Ovary (tissue), 9 donors: ENCODE measurements around the gene PKMYT1. TPM values are rescaled to one million over a fixed set of nuclear protein-coding genes. Genes with fewer than 3 reads are reported as not detected.

Source experiments
- DNase-seq, 5 donors: peaks; one replicate each; pipeline ENCODE4 v3.0.0-alpha.2; 2019 to 2020
- H3K27ac ChIP-seq, 2 donors: fragments of 200-600 bp; one replicate each; pipeline versions ENCODE4 v1.5.1 to v1.8.0; 2019 to 2022
- H3K27me3 ChIP-seq: fragments of 200-600 bp; one replicate; pipeline ENCODE4 v1.8.0; 2022
- H3K36me3 ChIP-seq: fragments of 200-600 bp; sonication (generic); one replicate; pipeline ENCODE4 v1.5.1; 2019
- H3K4me1 ChIP-seq: one replicate; pipeline ENCODE4 v1.8.1; 2013; ENCODE audit warnings: mild to moderate bottlenecking, moderate library complexity; ENCODE audit not compliant: insufficient read depth
- H3K4me3 ChIP-seq: fragments of 200-600 bp; sonication (generic); one replicate; pipeline ENCODE4 v1.5.1; 2017
- H3K9me3 ChIP-seq, 2 donors: fragments of 200-600 bp in 1 of 2; sonication (generic) in 1 of 2; one replicate each; pipeline versions ENCODE4 v1.5.1 to v1.8.1; 2013 to 2019; ENCODE audit warnings: mild to moderate bottlenecking in 1 of 2, moderate library complexity in 1 of 2
- EP300 ChIP-seq: sonication (generic); formaldehyde crosslinking; IDR thresholded peaks from one replicate; pipeline ENCODE4 v1.6.1; 2017; ENCODE audit warnings: antibody characterized with exemption
- POLR2A ChIP-seq: fragments of 450-650 bp; IDR thresholded peaks from one replicate; pipeline ENCODE4 v1.6.1; 2017; ENCODE audit warnings: antibody characterized with exemption, mild to moderate bottlenecking, moderate library complexity
- WGBS, 3 donors: extraction: QIAGEN DNeasy Blood & Tissue Kit in 1 of 3; methylation state at CpG; one replicate each; pipeline versions ENCODE4 v1.1.5 to v1.1.7; 2013 to 2017; 5-methylcytosine and 5-hydroxymethylcytosine counted together
- intact Hi-C, 4 donors: fragments of 100-400 bp; cut with DNase I; formaldehyde crosslinking; loops; one replicate each; pipeline versions ENCODE4 v1.11.0 to v1.15.1; 2022 to 2023
- polyA plus RNA-seq, 2 donors: library from polyadenylated mRNA; stranded (reverse); fragments of 200-250 nt in 1 of 2; fragments of 350-450 nt in 1 of 2; fragmentation: Illumina TruSeq in 1 of 2; extraction: RNeasy Lipid Tissue Mini Kit (QIAGEN cat#74804) in 1 of 2; gene quantifications; one replicate each; pipeline ENCODE4 v1.2.3, GENCODE V29; 2013 to 2014
- total RNA-seq, 7 donors: library from RNA; depleted of rRNA in 2 of 7; stranded (reverse); fragments of >200 nt in 2 of 7; fragmentation: NEBNext Ultra II Directional in 3 of 7; extraction: Animal tissue kit (Norgen Biotek cat#: 25700) in 3 of 7; gene quantifications; one replicate each; pipeline versions ENCODE4 v1.1.0 to v1.2.4, GENCODE V29; 2016 to 2023
- TF ChIP-seq, protein P1 (sequence below), 3 donors: fragments of 450-650 bp in 2 of 3; fragments of 200-600 bp in 1 of 3; IDR thresholded peaks; one replicate each; pipeline versions ENCODE4 v1.5.1 to v1.8.0; 2016 to 2022; ENCODE audit warnings: antibody characterized with exemption in 3 of 3, mild to moderate bottlenecking in 1 of 3
- donor health status: DM: no; HTN: no; CAD: no; lungs with moderate emphysema.
- donor health status: DM: no; HTN: no; CAD: no.
- donor health status: Bipolar disorder and iron deficiency.
- donor health status: DM: yes; HTN: yes; CAD: no.
- donor health status: DM: no; HTN: no; CAD: no.
- donor health status: DM: yes; HTN: yes; CAD: no.

Gene PKMYT1
- total and polyA plus RNA-seq, 9 donors, result 0.23 to 2.6 (median 0.86) TPM; not detected in 3

DNA sequence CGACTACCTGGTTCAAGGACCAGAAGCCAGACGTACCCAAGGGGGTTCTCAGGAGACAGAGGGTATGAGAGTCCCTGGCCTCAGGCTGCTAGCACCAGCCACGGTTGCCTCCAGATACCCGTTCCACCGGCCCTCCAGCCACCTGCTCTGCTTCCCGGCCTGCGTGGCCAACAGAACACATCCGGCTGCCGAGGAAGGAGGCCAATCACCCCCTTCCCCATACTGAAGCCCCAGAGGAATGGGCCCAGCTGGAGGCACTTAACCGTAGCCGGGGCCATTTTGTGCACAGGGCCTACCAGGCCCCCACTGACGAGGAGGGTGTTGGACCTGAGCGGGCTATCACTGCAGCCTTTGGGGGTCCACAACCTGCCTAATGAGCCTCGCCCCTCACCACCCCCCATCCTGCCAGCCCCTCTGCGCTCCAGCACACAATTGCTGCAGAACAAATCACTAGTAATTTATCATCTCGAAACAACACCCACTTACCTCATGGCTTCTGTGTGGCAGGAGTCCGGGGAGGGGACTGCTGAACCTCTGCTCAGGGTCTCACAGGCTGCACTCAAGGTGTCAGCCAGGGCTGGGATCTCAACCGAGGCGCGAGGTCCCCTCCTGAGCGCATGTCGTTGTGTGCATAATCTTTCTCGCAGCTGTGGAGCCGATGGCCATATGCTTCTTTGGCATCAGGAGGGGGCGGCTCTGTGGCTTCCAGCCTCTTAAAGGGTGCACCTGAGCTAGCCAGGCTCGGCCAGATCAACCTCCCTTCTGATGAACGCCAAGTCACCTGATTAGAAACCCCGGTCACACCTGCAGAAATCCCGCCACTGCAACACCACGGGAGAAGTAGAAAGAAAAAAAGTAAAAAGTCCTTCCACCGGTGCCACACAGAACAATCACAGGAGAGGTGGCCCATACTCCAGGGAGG is 26.3 kb downstream of the PKMYT1 start:
- no peak for DNase-seq
- H3K4me1 ChIP-seq, result no peaks in the 10 kb centered on the region
- no peak overlapping the region for H3K4me3 ChIP-seq
- H3K9me3 ChIP-seq, result no peaks in the 10 kb centered on the region
- TF ChIP-seq POLR2A, result no peak
- TF ChIP-seq, protein P1, sequence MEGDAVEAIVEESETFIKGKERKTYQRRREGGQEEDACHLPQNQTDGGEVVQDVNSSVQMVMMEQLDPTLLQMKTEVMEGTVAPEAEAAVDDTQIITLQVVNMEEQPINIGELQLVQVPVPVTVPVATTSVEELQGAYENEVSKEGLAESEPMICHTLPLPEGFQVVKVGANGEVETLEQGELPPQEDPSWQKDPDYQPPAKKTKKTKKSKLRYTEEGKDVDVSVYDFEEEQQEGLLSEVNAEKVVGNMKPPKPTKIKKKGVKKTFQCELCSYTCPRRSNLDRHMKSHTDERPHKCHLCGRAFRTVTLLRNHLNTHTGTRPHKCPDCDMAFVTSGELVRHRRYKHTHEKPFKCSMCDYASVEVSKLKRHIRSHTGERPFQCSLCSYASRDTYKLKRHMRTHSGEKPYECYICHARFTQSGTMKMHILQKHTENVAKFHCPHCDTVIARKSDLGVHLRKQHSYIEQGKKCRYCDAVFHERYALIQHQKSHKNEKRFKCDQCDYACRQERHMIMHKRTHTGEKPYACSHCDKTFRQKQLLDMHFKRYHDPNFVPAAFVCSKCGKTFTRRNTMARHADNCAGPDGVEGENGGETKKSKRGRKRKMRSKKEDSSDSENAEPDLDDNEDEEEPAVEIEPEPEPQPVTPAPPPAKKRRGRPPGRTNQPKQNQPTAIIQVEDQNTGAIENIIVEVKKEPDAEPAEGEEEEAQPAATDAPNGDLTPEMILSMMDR (IDR thresholded peaks at IDR 0.05), result no peak
- TF ChIP-seq EP300, result no peak
- 44 to 60% (median 48%) methylated on average over 31 of the region's 31 CpGs for WGBS, 3 donors
- no peaks in the 10 kb centered on the region for H3K36me3 ChIP-seq
- intact Hi-C loops, result no loop called here
- H3K27ac ChIP-seq, result no peak overlapping the region
- no peaks in the 10 kb centered on the region for H3K27me3 ChIP-seq

DNA sequence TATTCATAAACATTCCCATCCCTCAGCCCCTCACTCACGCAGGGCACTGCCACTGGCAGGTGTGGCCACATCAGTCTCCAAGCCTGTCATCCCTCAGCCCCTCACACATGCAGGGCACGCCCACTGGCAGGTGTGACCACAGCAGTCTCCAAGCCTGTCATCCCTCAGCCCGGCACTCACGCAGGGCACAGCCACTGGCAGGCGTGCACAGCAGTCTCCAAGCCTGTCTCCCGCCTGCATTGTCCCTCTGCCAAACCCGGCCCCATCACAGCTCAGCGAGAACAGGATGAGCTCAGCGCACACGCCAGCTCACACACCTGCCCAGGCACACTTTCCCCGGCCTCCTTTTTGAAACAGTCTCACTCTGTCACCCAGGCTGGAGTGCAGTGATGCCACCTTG is 27.6 kb downstream of the PKMYT1 start:
- Histone ChIP-seq H3K27ac (no peak overlapping the region), H3K36me3 (no peaks in the 10 kb centered on the region), H3K4me1 (no peaks in the 10 kb centered on the region), H3K27me3 (no peaks in the 10 kb centered on the region), H3K9me3 (no peaks in the 10 kb centered on the region), H3K4me3 (no peak overlapping the region)
- TF ChIP-seq POLR2A (no peak), EP300 (no peak)
- TF ChIP-seq, protein P1 (IDR thresholded peaks at IDR 0.05), result no peak
- WGBS, 3 donors, result 54 to 78% (median 58%) methylated on average over 10 to 11 of the region's 11 CpGs
- DNase-seq, result no peak
- intact Hi-C loops, result no loop called here

DNA sequence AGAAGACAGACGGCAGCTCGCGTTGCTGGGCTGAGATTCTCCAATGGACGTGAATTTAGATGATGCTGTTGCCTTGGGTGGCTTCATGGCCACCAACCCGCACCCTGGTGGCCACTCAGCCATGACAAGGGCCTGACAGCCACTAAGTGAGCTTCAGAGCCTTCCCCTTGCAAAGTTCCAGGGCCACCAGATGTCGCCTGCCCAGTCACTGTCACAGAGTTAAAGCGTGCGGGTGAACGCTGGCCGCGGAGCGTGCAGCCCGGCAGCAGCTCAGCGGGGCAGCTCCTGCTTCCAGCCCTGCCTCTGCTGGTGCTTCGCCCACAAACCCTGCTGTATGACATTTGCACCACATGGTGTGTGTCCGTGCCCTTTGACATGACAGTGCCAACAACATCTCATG is 29.5 kb downstream of the PKMYT1 start:
- H3K9me3 ChIP-seq, result no peaks in the 10 kb centered on the region
- intact Hi-C loops, result no loop called here
- H3K4me1 ChIP-seq, result no peaks in the 10 kb centered on the region
- H3K36me3 ChIP-seq, result no peaks in the 10 kb centered on the region
- H3K4me3 ChIP-seq, result no peak overlapping the region
- H3K27me3 ChIP-seq, result no peaks in the 10 kb centered on the region
- WGBS, 3 donors, result 83 to 84% (median 83%) methylated on average over 16 of the region's 16 CpGs
- TF ChIP-seq EP300, result no peak
- TF ChIP-seq, protein P1 (IDR thresholded peaks at IDR 0.05), result no peak
- TF ChIP-seq POLR2A, result no peak
- no peak for DNase-seq
- no peak overlapping the region for H3K27ac ChIP-seq

DNA sequence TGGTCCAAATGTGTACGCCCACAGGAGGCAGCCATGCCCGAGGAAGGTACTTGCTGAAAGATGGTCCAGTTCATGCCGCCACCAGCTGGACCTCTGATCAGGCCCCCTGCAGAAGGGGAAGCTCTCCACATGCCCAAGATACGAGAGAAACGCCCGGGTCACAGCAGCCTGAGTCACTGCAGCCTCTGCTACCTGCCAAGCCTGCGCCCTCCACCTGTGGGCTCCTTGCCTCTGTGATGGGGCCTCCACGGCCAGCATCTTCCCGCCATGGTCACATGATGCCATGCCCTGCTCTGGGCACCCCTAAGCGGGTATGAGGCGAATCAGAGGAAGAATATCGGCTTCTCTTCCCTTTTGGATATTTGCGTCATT is 29.9 kb downstream of the PKMYT1 start:
- WGBS, 3 donors, result 85 to 93% (median 91%) methylated on average over 12 to 13 of the region's 13 CpGs
- no peaks in the 10 kb centered on the region for H3K9me3 ChIP-seq
- H3K4me3 ChIP-seq, result no peak overlapping the region
- no peaks in the 10 kb centered on the region for H3K36me3 ChIP-seq
- no peaks in the 10 kb centered on the region for H3K4me1 ChIP-seq
- intact Hi-C loops, result no loop called here
- TF ChIP-seq EP300 (no peak), POLR2A (no peak)
- TF ChIP-seq, protein P1 (IDR thresholded peaks at IDR 0.05), result no peak
- H3K27me3 ChIP-seq, result no peaks in the 10 kb centered on the region
- H3K27ac ChIP-seq, result no peak overlapping the region
- DNase-seq, result peak in 1 of 5 donors; percentile 12
